HepG2 (cell line): ENCODE results near the gene CNRIP1. TPM values are rescaled to one million over a fixed set of nuclear protein-coding genes. Genes with fewer than 3 reads are reported as not detected.

Experiments used
- AGO1 ChIP-seq: fragments of 200-400 bp; formaldehyde crosslinking; IDR thresholded peaks from 2 replicates; pipeline ENCODE4 v1.6.1; 2017; ENCODE audit warnings: mild to moderate bottlenecking, low read depth, low read length, moderate library complexity; ENCODE audit not compliant: poor library complexity, severe bottlenecking
- HNRNPK ChIP-seq: fragments of 200-400 bp; formaldehyde crosslinking; IDR thresholded peaks from 2 replicates; pipeline ENCODE4 v1.6.1; 2018; ENCODE audit warnings: low read length, low read depth, moderate library complexity, mild to moderate bottlenecking; ENCODE audit not compliant: poor library complexity, severe bottlenecking
- IRF2 ChIP-seq: IDR thresholded peaks from 2 replicates; pipeline ENCODE4 v1.6.1; 2018; ENCODE audit warnings: missing genetic modification reagents, missing compliant biosample characterization
- ISX ChIP-seq: sonication (generic); formaldehyde crosslinking; conservative IDR thresholded peaks from 2 replicates; pipeline ENCODE4 v1.5.0; 2020; ENCODE audit warnings: missing genetic modification reagents
- MEIS1 ChIP-seq: sonication (generic); formaldehyde crosslinking; IDR thresholded peaks from 2 replicates; pipeline ENCODE4 v1.9.0; 2021; ENCODE audit warnings: mild to moderate bottlenecking, missing genetic modification reagents, moderate library complexity, borderline replicate concordance
- NFATC3 ChIP-seq: sonication (generic); formaldehyde crosslinking; IDR thresholded peaks from 2 replicates; pipeline ENCODE4 v1.5.1; 2020; ENCODE audit warnings: mild to moderate bottlenecking, missing genetic modification reagents
- NFIB ChIP-seq: sonication (generic); formaldehyde crosslinking; IDR thresholded peaks from 2 replicates; pipeline ENCODE4 v1.9.0; 2021; ENCODE audit warnings: missing genetic modification reagents, mild to moderate bottlenecking, borderline replicate concordance
- PCBP2 ChIP-seq: fragments of 200-400 bp; formaldehyde crosslinking; optimal IDR thresholded peaks from 2 replicates; pipeline ENCODE3; 2018; ENCODE audit warnings: low read length, low read depth; ENCODE audit not compliant: poor library complexity, severe bottlenecking
- PRMT3 ChIP-seq: sonication (generic); formaldehyde crosslinking; IDR thresholded peaks from 2 replicates; pipeline ENCODE4 v1.8.1; 2022; ENCODE audit warnings: low read depth, mild to moderate bottlenecking, moderate library complexity, missing genetic modification reagents, borderline replicate concordance
- REXO4 ChIP-seq: sonication (generic); formaldehyde crosslinking; IDR thresholded peaks from 2 replicates; pipeline ENCODE4 v1.8.0; 2022; ENCODE audit warnings: missing genetic modification reagents, mild to moderate bottlenecking, borderline replicate concordance
- YEATS4 ChIP-seq: sonication (generic); formaldehyde crosslinking; IDR thresholded peaks from 2 replicates; pipeline ENCODE4 v1.4.0; 2020; ENCODE audit warnings: missing genetic modification reagents, borderline replicate concordance
- ZBTB20 ChIP-seq: sonication (generic); formaldehyde crosslinking; IDR thresholded peaks from 2 replicates; pipeline ENCODE4 v1.8.1; 2023; ENCODE audit warnings: missing genetic modification reagents, low read depth, mild to moderate bottlenecking, borderline replicate concordance
- ZNF670 ChIP-seq: sonication (generic); formaldehyde crosslinking; IDR thresholded peaks from 2 replicates; pipeline ENCODE4 v1.8.0; 2022; ENCODE audit warnings: mild to moderate bottlenecking, missing genetic modification reagents, borderline replicate concordance
- ZNF816 ChIP-seq: sonication (generic); formaldehyde crosslinking; IDR thresholded peaks from 2 replicates; pipeline ENCODE4 v1.8.0; 2022; ENCODE audit warnings: missing genetic modification reagents, mild to moderate bottlenecking, borderline replicate concordance
- polyA plus RNA-seq, 8 experiments: library from polyadenylated mRNA; depleted of rRNA in 3 of 8; stranded (reverse) in 7 of 8; unstranded in 1 of 8; fragments of >200 nt; fragmentation: Illumina TruSeq in 4 of 8; extraction: Trizol in 4 of 8; gene quantifications; 2 replicates each; pipeline versions ENCODE4 v1.2.1 to v1.2.3, GENCODE V29; 2011 to 2016; ENCODE audit warnings: low read depth in 4 of 8, missing spikeins in 1 of 8, mixed read lengths in 1 of 8; ENCODE audit not compliant: insufficient read depth in 1 of 8
- total RNA-seq, 5 experiments: library from RNA; depleted of rRNA; stranded (reverse); fragments of >200 nt; fragmentation: Illumina TruSeq; extraction: Trizol; gene quantifications; 2 replicates each; pipeline ENCODE4 v1.2.3, GENCODE V29; 2016; ENCODE audit warnings: low read depth in 1 of 5
- TF ChIP-seq, protein P1 (sequence below): sonication (generic); formaldehyde crosslinking; IDR thresholded peaks from 2 replicates; pipeline ENCODE4 v1.5.0; 2020; ENCODE audit warnings: mild to moderate bottlenecking, missing genetic modification reagents
- TF ChIP-seq, protein P2 (sequence below): sonication (generic); formaldehyde crosslinking; IDR thresholded peaks from 2 replicates; pipeline ENCODE4 v1.4.0; 2020; ENCODE audit warnings: mild to moderate bottlenecking, missing genetic modification reagents
- TF ChIP-seq, protein P3 (sequence below): sonication (generic); formaldehyde crosslinking; IDR thresholded peaks from 2 replicates; pipeline ENCODE4 v1.8.1; 2022; ENCODE audit warnings: mild to moderate bottlenecking, missing genetic modification reagents
- TF ChIP-seq, protein P4 (sequence below): sonication (generic); formaldehyde crosslinking; IDR thresholded peaks from 2 replicates; pipeline ENCODE4 v1.4.0; 2020; ENCODE audit warnings: missing genetic modification reagents

Gene CNRIP1
- total and polyA plus RNA-seq, 2 of the 13 experiments (the other 11 are each of a cell fraction or from before 2014, with no cell fraction given), result not detected

DNA sequence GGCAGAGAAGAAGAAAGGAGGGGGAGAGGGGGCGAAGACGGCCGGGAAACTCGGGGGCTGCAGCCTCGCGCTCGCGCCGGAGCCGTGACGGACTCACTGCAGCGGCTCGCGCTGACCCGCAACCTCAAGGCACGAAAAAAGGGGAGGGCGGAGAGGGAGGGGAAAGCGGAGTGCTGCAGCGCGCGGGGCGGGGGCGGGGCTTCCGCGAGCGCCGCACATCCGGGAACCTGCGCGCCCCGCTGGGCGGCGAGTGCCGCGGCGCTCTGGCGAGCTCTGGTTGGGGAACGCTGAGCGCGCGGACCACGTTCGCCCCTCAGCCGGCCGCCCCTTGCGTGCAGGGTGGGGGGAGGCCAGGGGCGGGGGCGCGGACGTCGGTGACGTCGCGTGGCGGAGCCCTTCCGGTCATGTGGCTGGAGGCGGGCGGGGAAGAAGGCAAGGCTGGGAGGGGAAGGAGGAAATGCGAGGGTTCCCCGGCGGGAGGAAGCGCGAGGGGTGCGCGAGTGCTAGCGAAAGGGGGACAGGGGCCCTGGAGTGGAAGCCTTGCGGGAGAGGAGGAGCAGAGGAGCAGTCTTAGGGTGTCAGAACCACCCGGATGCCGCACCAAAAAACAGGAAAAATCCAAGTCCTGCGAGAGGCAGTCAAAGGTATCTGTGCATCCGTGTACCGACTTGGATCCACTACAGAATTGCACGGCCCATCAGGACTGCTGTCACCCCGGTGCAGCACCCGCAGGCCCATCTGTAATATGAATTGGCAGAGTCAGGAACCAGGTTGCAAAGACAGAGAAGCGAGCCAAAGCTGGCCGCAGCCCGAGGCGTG lies 67.1 kb downstream of the CNRIP1 start, which contains the start of gene PPP3R1 (continued):
- TF ChIP-seq ZBTB20 (peak; percentile 93; the same call in 1 of the 2 replicates), NFIB (CRISPR knock-in tag) (no peak), ISX (no peak), AGO1 (no peak), PRMT3 (CRISPR knock-in tag) (no peak), ZNF670 (CRISPR knock-in tag) (peak; percentile 97), HNRNPK (peak; percentile 92), REXO4 (CRISPR knock-in tag) (peak; percentile 45), MEIS1 (peak; percentile 47; the same call in 1 of the 2 replicates), NFATC3 (CRISPR knock-in tag) (no peak), ZNF816 (peak; percentile 94; the same call in 1 of the 2 replicates), YEATS4 (CRISPR knock-in tag) (peak; percentile 92), IRF2 (CRISPR knock-in tag) (peak; percentile 82; the same call in 1 of the 2 replicates), PCBP2 (no peak)
- TF ChIP-seq, protein P1, sequence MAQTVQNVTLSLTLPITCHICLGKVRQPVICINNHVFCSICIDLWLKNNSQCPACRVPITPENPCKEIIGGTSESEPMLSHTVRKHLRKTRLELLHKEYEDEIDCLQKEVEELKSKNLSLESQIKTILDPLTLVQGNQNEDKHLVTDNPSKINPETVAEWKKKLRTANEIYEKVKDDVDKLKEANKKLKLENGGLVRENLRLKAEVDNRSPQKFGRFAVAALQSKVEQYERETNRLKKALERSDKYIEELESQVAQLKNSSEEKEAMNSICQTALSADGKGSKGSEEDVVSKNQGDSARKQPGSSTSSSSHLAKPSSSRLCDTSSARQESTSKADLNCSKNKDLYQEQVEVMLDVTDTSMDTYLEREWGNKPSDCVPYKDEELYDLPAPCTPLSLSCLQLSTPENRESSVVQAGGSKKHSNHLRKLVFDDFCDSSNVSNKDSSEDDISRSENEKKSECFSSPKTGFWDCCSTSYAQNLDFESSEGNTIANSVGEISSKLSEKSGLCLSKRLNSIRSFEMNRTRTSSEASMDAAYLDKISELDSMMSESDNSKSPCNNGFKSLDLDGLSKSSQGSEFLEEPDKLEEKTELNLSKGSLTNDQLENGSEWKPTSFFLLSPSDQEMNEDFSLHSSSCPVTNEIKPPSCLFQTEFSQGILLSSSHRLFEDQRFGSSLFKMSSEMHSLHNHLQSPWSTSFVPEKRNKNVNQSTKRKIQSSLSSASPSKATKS, result peak; percentile 76; the same call in 1 of the 2 replicates
- TF ChIP-seq, protein P2, sequence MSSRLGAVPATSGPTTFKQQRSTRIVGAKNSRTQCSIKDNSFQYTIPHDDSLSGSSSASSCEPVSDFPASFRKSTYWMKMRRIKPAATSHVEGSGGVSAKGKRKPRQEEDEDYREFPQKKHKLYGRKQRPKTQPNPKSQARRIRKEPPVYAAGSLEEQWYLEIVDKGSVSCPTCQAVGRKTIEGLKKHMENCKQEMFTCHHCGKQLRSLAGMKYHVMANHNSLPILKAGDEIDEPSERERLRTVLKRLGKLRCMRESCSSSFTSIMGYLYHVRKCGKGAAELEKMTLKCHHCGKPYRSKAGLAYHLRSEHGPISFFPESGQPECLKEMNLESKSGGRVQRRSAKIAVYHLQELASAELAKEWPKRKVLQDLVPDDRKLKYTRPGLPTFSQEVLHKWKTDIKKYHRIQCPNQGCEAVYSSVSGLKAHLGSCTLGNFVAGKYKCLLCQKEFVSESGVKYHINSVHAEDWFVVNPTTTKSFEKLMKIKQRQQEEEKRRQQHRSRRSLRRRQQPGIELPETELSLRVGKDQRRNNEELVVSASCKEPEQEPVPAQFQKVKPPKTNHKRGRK, result peak; percentile 70; the same call in 1 of the 2 replicates
- TF ChIP-seq, protein P3, sequence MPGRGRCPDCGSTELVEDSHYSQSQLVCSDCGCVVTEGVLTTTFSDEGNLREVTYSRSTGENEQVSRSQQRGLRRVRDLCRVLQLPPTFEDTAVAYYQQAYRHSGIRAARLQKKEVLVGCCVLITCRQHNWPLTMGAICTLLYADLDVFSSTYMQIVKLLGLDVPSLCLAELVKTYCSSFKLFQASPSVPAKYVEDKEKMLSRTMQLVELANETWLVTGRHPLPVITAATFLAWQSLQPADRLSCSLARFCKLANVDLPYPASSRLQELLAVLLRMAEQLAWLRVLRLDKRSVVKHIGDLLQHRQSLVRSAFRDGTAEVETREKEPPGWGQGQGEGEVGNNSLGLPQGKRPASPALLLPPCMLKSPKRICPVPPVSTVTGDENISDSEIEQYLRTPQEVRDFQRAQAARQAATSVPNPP (CRISPR knock-in tag), result no peak
- TF ChIP-seq, protein P4, sequence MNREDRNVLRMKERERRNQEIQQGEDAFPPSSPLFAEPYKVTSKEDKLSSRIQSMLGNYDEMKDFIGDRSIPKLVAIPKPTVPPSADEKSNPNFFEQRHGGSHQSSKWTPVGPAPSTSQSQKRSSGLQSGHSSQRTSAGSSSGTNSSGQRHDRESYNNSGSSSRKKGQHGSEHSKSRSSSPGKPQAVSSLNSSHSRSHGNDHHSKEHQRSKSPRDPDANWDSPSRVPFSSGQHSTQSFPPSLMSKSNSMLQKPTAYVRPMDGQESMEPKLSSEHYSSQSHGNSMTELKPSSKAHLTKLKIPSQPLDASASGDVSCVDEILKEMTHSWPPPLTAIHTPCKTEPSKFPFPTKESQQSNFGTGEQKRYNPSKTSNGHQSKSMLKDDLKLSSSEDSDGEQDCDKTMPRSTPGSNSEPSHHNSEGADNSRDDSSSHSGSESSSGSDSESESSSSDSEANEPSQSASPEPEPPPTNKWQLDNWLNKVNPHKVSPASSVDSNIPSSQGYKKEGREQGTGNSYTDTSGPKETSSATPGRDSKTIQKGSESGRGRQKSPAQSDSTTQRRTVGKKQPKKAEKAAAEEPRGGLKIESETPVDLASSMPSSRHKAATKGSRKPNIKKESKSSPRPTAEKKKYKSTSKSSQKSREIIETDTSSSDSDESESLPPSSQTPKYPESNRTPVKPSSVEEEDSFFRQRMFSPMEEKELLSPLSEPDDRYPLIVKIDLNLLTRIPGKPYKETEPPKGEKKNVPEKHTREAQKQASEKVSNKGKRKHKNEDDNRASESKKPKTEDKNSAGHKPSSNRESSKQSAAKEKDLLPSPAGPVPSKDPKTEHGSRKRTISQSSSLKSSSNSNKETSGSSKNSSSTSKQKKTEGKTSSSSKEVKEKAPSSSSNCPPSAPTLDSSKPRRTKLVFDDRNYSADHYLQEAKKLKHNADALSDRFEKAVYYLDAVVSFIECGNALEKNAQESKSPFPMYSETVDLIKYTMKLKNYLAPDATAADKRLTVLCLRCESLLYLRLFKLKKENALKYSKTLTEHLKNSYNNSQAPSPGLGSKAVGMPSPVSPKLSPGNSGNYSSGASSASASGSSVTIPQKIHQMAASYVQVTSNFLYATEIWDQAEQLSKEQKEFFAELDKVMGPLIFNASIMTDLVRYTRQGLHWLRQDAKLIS (CRISPR knock-in tag), result no peak
